ENCODE measurements around the gene OSM. TPM values are rescaled to one million over a fixed set of nuclear protein-coding genes. Genes with fewer than 3 reads are reported as not detected.

OSM gene
- total RNA-seq, 1 donor from 2014 or later = 1.7 TPM

DNA sequence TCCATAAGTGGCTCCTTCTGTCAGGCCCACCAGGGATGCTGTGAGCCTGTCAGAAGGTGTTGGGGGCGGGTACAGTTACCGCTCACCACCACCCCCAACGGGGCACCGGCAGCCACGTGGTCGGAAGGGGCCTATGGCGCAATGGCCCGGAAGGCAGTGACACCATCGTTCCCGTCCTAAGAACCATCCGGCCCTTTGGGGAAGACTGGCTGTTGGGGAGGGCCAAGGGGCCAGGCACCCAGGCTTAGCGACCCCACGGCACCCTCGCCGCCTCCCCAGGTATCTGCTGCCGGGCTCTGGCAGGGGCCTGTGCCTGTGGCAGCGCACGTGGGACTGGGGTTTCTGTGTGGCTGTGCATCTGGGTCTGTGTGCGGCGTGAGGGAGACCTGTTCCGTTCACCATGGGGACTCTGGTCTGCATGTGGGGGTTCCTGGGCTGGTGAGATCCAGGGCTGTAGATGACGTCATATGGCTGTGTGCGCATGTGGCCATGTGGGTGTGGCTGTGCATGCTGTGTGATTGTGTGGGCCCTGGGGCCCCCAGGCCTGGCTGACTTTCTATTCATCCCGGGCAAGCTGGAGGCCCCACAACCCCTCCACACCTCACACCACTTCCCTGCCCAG, 717 bp downstream of the OSM start:
- POLR2A ChIA-PET = interaction anchor here (0.5 to 2.7 kb wide), 4 partner anchors 22 to 685 kb away, joined by 3 to 10 read pairs (median 5); partner anchors contain the start of genes CCDC157, NIPSNAP1, SF3A1 and TBC1D10A
- peak; percentile 83 for ATAC-seq (ENCODE audit: low read depth)
- intact Hi-C loops (cut with micrococcal nuclease) = loop anchor here (1.0 to 10.0 kb wide), 8 partner anchors 23 to 1025 kb away; partner anchors contain the start of genes CASTOR1, NF2, PES1 and SF3A1

DNA sequence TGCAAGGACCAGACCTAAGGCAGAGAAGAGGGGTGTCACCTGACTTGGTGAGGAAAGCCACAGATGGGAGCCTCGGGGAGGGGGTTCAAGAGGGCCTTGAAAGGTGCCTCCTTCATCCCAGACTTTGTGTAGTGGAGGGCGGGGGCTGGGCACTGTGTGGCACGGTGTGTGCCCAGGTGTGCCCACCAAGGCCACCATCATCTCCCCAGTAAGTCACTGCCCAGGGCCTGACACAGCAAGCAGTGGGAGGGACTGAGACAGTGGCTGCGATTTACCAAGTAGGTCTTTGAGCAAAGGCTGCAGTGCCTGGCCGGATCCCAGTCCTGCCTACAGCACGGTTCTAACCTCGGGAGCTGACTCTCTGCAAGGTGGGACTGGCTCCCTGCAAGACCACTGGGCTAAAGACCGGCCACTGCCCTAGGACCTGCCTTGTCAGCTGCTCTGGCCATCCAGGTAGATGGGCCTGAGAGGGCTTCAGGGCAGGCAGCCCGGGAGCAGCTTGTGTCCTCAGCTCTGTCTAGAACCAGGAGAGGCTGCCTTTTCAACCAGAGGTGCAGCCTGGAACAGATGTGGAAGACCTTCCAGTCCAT, 1.4 kb downstream of the OSM start:
- ChIA-PET POLR2A (no interaction called here), CTCF (interaction anchor here (1.2 to 5.5 kb wide), 5 partner anchors 20 to 157 kb away, joined by 3 to 44 read pairs (median 27); partner anchors contain the start of genes CASTOR1 and RNF215)
- Mint-ChIP-seq H3K27ac (peak overlapping the region; percentile 97), H3K4me3 (peak overlapping the region; percentile 91), H3K4me1 (peaks cover 32% of the 10 kb centered on the region), H3K9me3 (no peaks in the 10 kb centered on the region), H3K27me3 (no peaks in the 10 kb centered on the region), H3K36me3 (ENCODE audit: low read depth) (peaks cover 7% of the 10 kb centered on the region)
- intact Hi-C loops (cut with micrococcal nuclease) = loop anchor here (1.0 to 10.0 kb wide), 5 partner anchors 62 to 817 kb away; partner anchors contain the start of genes NF2, PES1 and SMTN
- TF ChIP-seq, protein P1, sequence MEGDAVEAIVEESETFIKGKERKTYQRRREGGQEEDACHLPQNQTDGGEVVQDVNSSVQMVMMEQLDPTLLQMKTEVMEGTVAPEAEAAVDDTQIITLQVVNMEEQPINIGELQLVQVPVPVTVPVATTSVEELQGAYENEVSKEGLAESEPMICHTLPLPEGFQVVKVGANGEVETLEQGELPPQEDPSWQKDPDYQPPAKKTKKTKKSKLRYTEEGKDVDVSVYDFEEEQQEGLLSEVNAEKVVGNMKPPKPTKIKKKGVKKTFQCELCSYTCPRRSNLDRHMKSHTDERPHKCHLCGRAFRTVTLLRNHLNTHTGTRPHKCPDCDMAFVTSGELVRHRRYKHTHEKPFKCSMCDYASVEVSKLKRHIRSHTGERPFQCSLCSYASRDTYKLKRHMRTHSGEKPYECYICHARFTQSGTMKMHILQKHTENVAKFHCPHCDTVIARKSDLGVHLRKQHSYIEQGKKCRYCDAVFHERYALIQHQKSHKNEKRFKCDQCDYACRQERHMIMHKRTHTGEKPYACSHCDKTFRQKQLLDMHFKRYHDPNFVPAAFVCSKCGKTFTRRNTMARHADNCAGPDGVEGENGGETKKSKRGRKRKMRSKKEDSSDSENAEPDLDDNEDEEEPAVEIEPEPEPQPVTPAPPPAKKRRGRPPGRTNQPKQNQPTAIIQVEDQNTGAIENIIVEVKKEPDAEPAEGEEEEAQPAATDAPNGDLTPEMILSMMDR (IDR thresholded peaks at IDR 0.05) = no peak
- no peak for ATAC-seq (ENCODE audit: low read depth)
- no peak for DNase-seq

More for the DNA sequence above, 717 bp downstream of the OSM start:
- H3K4me1 Mint-ChIP-seq = peaks cover 32% of the 10 kb centered on the region
- H3K27ac Mint-ChIP-seq = peak overlapping the region; percentile 97
- H3K27me3 Mint-ChIP-seq = no peaks in the 10 kb centered on the region
- CTCF ChIA-PET = interaction anchor here (1.4 to 5.5 kb wide), 3 partner anchors 22 to 158 kb away, joined by 3 to 44 read pairs (median 27); partner anchors contain the start of genes CASTOR1 and RNF215
- peak overlapping the region; percentile 91 for H3K4me3 Mint-ChIP-seq
- DNase-seq = peak; percentile 71
- H3K36me3 Mint-ChIP-seq (ENCODE audit: low read depth) = peaks cover 11% of the 10 kb centered on the region
- H3K9me3 Mint-ChIP-seq = no peaks in the 10 kb centered on the region
- TF ChIP-seq, protein P1 (IDR thresholded peaks at IDR 0.05) = no peak

DNA sequence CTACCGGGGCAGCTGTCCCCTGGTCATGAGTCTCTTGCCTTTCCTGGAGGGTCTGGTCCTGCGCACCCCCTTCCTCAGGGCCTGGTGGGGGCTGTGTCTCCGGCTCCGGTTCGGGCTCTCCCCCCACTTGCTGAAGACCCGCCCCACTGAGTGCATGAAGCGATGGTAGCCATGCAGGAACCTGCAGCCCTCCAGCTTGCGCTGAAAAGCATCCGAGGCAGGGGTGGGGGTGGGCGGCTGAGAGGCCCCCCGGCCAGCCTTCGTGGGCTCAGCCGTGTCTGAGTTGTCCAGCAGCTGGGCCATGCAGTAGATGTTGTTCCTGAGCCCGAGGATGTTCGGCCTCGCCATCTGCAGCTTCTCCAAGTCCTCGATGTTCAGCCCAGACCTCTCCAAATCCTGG, 2.8 kb downstream of the OSM start:
- intact Hi-C loops (cut with micrococcal nuclease) = loop anchor here (1.0 to 10.0 kb wide), 6 partner anchors 23 to 661 kb away; partner anchors contain the start of genes NF2 and RNF215
- no peak for ATAC-seq (ENCODE audit: low read depth)

DNA sequence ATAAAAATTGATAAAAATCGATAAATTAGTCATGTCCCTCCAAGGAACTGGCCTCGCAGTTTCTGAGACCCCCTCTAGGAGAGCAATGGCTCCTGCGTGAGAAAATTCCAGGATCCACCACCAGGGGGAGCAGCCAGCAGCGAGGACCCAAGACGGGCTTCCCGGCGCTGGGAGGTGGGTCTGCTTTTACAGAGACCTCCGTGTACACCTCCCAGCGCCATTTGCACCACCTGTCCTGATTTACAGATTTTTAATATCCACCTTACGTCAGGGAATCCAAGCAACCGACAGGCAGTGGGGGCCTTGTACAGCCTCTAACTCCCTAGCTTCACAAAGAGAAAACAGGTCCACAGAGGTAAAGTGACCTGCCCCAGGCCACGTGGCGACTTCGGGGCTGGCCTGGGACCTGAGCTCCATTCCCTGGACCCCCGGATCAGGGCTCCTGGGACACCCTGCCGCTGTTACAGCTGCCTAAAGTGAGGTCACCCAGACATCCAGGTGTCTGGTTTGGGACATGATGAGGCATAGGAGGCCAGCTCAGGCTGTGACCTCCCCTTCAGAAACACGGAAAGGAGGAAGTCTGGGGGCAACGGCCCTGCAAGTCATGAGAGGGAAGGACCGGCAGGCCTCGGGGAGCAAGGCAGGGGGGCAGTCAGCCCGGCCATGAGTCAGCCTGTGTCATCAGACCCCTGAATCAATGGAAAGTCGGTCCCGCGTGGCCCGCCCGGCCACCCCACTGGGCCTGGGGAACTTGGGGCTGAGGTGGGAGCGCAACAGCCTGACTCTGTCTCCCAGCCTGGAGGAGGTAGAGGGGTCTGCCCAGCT, 3.5 kb downstream of the OSM start:
- TF ChIP-seq, protein P1 (IDR thresholded peaks at IDR 0.05) = peak; percentile 97
- intact Hi-C loops (cut with micrococcal nuclease) = loop anchor here (1.0 to 10.0 kb wide), 6 partner anchors 24 to 662 kb away; partner anchors contain the start of genes NF2 and RNF215
- Mint-ChIP-seq H3K4me3 (peak overlapping the region; percentile 59), H3K9me3 (no peaks in the 10 kb centered on the region), H3K27ac (peak overlapping the region; percentile 18), H3K4me1 (peaks cover 27% of the 10 kb centered on the region), H3K36me3 (ENCODE audit: low read depth) (peaks cover 2% of the 10 kb centered on the region), H3K27me3 (no peaks in the 10 kb centered on the region)
- ChIA-PET CTCF (interaction anchor here (0.8 to 5.5 kb wide), 12 partner anchors 16 to 221 kb away, joined by 3 to 44 read pairs (median 4); partner anchors contain the start of genes CASTOR1, RNF215 and SEC14L2), POLR2A (interaction anchor here (1.0 to 2.2 kb wide), 4 partner anchors 17 to 94 kb away, joined by 3 to 7 read pairs (median 5); partner anchors contain the start of genes CASTOR1, CCDC157 and SF3A1)
- DNase-seq = peak; percentile 72
- peak; percentile 13 for ATAC-seq (ENCODE audit: low read depth)

More for the DNA sequence above, 2.8 kb downstream of the OSM start:
- DNase-seq = no peak
- no peak overlapping the region for H3K27ac Mint-ChIP-seq
- H3K36me3 Mint-ChIP-seq (ENCODE audit: low read depth) = peaks cover 5% of the 10 kb centered on the region
- no peaks in the 10 kb centered on the region for H3K27me3 Mint-ChIP-seq
- no peaks in the 10 kb centered on the region for H3K9me3 Mint-ChIP-seq
- TF ChIP-seq, protein P1 (IDR thresholded peaks at IDR 0.05) = no peak
- POLR2A ChIA-PET = interaction anchor here (1.4 to 2.2 kb wide), 2 partner anchors 24 to 93 kb away, joined by 4 to 7 read pairs; partner anchors contain the start of genes CCDC157 and SF3A1
- CTCF ChIA-PET = interaction anchor here (0.7 to 5.5 kb wide), 10 partner anchors 16 to 707 kb away, joined by 3 to 44 read pairs (median 4); partner anchors contain the start of genes CASTOR1 and RNF215
- no peak overlapping the region for H3K4me3 Mint-ChIP-seq
- peaks cover 32% of the 10 kb centered on the region for H3K4me1 Mint-ChIP-seq
